HPDE6-E6E7 (cell line): ENCODE measurements around the gene ATP8A2.

Source experiments
- DNase-seq: peaks from one replicate; pipeline ENCODE4 v3.0.0; 2011; ENCODE audit warnings: missing footprints; ENCODE audit errors: extremely low spot score

Gene ATP8A2

DNA sequence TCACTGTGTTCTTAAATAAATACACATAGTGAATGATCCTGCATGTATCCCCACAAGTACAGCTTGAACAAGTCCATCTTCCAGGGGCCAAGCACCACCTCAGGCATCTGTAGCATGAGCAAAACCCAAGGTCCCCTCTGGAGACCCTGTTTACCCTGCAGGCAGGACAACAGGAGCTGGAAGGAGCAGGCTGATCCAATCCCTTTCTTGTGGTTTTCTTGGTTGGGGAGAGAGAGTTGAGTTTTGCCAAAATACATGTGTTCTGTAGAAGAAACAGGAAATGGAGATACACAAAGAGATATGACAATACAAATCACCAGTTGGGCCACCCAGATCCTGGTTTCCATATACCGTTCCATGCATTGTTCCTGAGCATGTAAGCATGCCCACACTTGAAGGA, 587.2 kb downstream of the ATP8A2 start:
- no peak for DNase-seq

- DNase-seq, result no peak
Observed at GRCh38 chr13:25961294-25961693, 589.5 kb downstream of the ATP8A2 start.

DNA sequence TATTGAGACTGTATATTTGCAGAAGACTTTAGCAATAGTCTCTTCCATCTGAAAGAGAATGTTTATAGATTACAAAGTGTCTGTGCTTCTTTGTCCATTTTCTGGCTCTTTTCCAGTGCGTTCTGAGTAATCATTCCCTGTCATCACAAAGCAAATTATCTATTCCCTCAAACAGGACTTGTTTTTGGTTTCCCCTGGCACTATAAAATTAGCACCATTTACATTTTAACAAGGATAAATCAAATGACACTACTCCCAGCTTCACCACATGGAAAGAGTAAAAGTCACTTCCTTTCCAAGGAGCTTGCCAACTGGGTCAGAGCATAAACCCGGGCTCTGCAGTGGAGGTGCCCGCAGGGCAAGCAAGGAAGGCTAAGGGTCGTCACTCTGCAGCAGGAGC, 591.9 kb downstream of the ATP8A2 start:
- no peak for DNase-seq

DNA sequence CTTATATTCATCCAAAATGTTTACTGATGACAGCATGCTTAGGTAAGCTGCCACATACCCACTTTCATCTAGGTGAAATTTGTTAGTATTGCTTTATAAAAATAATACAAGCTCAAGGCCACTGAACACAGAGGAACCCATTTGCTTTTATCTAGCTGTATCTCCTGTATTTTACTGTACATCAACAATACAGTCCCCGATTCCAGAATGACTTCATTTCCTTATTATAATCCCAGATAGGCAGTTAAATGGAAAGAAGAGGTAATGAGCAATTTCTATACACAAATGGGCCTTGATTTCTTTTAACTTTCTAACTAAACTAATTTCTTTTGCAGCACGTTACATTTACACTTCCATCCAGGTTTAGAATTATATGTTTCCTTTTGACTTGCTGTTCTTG, 593.8 kb downstream of the ATP8A2 start:
- DNase-seq, result no peak

DNA sequence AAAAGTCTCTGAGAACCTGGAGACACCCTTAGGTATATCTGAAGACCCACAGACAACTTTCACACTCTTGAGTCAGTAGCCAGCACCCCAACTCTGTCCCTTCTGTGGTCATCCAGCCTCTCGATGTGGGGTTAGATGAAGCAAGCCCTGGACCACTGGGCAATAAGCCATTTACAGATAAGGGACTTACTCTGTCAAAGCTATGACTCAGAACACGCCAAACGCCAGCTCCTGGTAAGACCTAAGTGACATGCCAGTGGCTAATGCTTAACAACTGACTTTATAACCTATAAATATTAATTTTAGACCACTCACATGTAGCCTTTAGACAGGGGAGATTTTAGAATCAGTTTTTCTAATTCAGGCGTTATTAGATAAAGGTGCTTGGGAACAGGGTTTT, 594.3 kb downstream of the ATP8A2 start:
- no peak for DNase-seq

GRCh38 chr13:25967144-25967543, 595.4 kb downstream of the ATP8A2 start:
- DNase-seq, result no peak

GRCh38 chr13:25971047-25971446, 599.3 kb downstream of the ATP8A2 start:
- no peak for DNase-seq

DNA sequence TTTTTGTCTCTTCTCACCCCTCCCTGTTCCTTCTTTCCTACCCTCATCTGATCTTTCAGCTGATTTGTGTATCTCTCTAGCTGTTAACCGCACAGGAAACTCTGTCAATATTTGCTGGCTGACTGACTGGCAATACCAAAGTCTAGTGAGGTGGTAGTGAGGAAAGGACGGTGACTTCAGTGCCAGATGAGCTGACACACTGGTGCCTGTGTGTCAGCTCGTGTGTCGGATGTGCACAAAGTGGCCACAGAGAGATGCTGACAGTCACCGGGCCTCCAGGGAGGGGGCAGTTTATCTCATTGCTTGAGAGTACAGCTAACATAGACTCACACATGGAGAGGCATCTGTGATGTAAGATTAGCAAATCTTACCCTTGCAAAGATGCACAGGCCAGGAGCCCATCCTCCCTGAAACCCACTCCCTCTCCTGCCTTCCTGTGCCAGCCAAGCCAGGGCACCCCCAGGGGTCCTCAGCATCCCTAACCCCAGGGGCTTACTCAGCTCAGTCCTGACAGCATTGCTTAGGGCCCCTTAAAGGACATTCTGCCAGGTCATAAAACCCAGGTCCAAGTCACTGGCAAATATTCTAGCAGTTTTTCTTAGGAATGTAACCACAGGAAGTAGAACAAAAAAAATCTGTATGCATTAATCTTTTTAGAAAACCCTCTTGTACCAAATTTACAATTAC, 599.8 kb downstream of the ATP8A2 start:
- DNase-seq, result no peak

DNA sequence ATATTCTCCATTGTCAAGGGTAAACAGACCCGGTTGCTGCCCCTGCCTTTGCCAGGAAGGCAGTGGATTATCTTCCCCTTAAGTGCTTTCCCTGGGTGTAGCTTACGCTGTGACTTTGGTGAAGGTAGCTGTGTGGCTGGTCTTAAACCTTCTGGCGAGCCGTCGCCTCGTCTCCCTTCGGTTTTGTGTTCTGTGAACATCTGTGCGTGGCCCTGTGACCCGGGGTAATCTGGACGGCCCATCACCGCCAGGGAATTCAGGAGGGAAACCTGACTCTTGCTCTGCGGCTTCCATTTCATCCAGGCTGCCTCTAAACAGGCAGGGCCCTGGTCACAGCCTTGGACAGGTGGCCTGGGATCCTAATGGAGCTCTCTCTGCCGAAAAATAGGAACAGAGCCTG, 601.3 kb downstream of the ATP8A2 start:
- no peak for DNase-seq

DNA sequence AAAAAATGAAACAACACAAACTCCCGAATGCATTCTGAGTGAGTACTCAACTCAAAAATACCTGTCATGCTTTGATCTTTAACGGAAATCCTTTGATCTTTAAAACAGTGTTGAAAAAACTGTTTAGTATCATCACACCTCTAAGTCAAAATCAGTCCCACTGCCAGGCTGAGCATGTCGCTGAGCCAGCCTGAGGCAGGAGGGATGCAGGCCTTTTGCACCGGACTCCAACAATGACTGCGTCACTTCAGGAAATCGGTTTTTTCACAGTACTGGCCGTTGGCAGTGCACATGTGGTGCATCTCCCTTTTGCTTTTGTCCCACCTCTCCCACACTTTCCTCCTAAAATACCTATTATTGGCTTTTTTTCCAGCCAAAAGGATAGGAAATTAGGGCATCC, 601.8 kb downstream of the ATP8A2 start:
- no peak for DNase-seq

DNA sequence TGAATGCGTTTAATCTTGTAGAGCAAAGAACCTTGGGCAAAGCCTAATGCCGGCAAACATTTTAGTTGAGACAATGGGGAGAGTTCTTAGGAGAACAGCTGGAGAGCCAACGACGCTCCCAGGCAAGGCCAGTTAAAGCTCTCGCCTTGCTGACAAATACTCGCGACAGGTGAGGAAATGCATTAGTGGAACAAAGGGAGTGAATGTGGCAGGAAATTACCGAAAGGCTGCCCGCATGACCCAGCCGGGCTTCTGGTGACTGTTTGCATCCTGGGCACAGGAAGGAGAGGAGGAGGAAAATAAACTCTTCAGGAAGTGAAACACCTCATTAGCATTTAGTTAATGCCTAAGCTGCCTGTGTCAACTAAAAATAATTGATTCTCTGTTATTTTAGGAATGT, 605.4 kb downstream of the ATP8A2 start:
- DNase-seq, result peak; percentile 3

- DNase-seq, result no peak
Observed at GRCh38 chr13:25977671-25978070, 605.9 kb downstream of the ATP8A2 start.

DNA sequence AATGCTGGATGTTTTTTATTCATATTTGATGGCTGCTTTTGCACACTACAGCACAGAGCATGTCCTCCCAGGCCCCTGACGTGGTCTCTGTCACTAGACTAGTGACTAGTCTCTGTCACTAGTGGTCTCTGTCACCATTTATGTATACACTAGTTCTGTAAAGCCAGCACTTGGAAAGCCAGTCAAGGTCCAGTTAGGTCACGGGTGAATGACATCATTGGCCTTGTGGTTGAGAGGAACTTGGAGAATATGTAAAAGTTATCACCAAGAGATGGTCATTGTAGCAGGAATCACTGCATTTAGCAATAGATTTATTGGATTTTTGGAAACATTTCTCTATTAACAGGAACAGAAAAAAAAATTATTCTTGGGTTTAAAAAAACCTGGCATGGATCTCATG, 607.2 kb downstream of the ATP8A2 start:
- DNase-seq, result no peak

DNA sequence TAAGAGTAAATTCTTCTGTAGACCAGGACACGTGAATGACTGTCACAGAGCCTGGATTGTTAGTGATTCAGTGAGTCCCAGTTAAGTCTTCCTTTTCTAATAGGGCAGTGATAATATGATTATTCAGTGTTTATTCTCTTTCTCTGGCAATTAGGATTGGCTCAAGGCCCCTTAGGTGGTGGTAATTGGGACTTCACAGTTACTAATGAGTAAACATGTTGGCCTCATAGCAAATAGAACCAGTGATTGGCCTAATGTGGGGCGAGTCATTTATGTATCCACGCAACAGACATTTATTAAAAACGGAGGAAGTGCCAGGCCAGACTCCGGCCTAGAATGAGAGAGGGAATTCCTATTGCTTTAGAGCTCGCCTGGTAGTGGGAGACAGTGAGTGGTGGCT, 607.6 kb downstream of the ATP8A2 start:
- no peak for DNase-seq

DNA sequence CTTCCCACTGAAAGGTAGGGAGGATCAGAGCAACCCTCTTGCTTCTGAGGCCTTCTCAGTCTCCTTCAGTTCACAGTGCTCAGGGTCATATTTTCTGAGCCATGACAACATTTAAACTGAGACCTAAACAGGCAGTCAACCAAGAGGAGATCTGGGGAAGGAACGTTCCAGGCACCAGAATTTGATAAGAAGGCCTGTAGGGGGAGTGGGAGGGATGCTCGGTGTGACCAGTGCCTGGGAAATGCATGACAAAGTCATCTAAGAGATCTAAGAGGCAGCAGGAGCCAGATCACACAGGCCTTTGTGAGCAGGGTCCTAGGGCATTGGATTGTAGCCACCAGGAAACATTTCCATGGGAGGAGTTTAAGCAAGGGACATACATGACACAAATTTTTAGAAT, 608.5 kb downstream of the ATP8A2 start:
- no peak for DNase-seq

DNA sequence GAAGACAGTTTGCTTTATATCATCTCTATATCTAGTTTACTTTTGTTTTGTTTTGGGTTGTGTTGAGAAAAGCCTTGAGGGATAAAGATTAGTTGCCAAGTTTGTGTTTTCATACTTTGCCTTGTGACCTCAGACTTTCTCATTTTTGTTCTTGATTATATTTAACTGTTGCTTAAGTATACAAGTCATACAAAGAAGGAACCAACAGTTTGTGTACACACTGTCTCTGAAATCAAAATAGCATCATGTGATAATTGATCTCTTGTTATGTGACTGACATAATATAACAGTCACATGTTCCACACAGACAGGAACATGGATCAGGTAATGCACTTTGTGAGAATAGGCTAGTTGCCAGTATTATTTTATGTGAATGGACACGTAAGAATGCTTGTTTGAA, 609.3 kb downstream of the ATP8A2 start:
- DNase-seq, result no peak

GRCh38 chr13:25982907-25983306, 611.1 kb downstream of the ATP8A2 start:
- no peak for DNase-seq

DNA sequence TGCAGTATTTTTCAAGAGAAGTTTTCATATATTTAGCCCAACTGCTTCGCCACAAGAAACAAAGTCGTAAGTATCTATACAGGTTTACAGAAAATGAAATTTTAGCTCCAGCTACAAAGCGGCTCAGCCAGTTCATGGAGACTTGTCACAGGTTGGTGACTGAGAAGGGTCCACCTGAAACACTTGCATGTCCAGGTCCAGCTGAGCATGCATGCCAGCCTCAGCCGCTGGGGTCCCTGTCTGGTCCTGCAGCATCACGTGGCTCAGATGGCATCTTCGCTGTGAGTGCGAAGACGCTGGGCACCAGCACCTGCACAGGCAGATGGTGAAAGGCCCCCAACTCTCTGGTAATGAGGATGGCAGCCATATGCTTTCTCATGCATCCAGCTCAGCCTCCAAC, 616.2 kb downstream of the ATP8A2 start:
- no peak for DNase-seq

- DNase-seq, result no peak
Observed at GRCh38 chr13:25988661-25989060, 616.9 kb downstream of the ATP8A2 start.

DNA sequence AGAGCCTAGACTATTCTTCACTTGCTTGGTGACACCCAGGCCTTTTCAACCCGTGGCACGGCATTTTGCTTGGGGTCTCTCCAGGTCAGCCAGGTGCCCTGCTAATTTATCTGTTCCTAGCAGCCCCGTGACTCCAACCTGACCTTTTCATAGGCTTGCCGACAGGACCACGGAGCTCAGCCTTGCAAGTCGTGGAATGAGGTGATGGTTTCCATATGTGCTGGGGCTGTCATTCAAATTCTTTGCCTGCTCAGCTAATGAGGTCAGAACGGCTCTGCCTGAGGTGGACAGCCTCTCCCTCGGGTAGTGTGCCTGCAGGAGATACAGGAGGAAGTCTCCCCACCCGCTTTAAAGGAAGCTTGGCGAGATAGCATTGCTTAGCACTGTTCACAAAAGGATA, 619.0 kb downstream of the ATP8A2 start:
- DNase-seq, result no peak

DNA sequence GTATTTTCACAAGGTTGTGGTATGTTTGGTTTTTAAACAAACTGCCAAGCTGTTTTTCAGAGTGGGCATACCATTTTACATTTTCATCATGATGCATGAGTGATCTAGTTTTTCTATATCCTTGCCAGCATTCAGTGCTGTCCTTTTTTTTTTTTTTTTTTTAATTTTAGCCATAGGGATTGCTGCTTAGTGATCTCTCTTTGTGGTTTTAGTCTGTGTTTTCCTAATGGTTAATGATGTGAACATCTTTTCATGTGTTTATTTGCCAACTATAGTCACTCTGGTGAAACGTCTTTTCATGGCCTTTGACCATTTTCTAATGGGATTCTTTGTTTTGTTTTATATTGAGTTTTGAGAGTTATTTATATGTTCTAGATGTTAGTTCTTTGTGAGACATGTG, 620.3 kb downstream of the ATP8A2 start:
- DNase-seq, result no peak

GRCh38 chr13:26007261-26008125, 635.7 kb downstream of the ATP8A2 start:
- no peak for DNase-seq

DNA sequence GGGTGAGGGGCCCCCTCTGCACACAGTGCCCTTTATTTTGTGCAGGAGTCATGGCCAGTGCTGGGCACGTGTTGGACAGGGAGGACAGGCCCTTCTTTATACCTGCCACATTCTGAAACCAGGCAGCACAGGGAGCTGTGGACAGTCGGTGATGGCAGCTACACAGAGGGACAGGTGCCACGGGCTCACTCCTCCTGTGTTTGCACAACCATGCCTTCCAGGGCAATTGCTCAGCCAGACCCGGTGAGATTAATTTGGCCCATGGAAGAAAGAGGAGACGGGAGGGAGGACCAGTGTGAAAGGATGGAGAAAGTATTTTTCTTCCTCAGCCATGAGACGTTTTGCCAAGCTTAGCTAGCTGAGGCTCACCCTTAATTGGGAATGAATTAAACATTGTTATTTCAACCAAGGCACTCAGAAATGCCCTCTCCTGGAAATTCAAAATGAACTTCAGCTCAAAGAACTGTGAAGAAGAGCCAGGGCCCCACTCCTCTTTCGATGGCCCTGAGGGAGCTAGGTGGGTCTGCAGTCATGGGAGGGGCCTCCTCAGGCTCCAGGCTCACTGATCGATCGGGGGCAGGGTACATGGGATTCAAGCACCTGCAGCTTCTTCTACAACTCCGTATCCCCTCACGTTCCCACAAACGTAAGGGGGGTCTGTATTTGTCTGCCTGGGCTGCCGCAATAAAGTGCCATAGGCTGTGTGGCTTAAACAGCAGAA, 638.9 kb downstream of the ATP8A2 start:
- no peak for DNase-seq
